ENCODE data around the gene AVL9.

The AVL9 gene

GRCh38 chr7:32579776-32580175 lies 84.5 kb downstream of the AVL9 start:
- TF ChIP-seq CTCF (IDR thresholded peaks at IDR 0.05; ENCODE audit: low read depth, low read length, missing control alignments) = no peak
- no peak for DNase-seq (ENCODE audit: extremely low read depth, low read depth)
- no peak overlapping the region for H3K4me3 ChIP-seq (replicated peaks; ENCODE audit: low read depth, low read length)

- H3K4me3 ChIP-seq (replicated peaks; ENCODE audit: low read depth, low read length) = no peak overlapping the region
- DNase-seq (ENCODE audit: extremely low read depth, low read depth) = no peak
- TF ChIP-seq CTCF (IDR thresholded peaks at IDR 0.05; ENCODE audit: low read depth, low read length, missing control alignments) = no peak
Measured at GRCh38 chr7:32580646-32581045, 85.4 kb downstream of the AVL9 start.

GRCh38 chr7:32582036-32582435 lies 86.7 kb downstream of the AVL9 start:
- no peak for DNase-seq (ENCODE audit: extremely low read depth, low read depth)
- TF ChIP-seq CTCF (IDR thresholded peaks at IDR 0.05; ENCODE audit: low read depth, low read length, missing control alignments) = no peak
- no peak overlapping the region for H3K4me3 ChIP-seq (replicated peaks; ENCODE audit: low read depth, low read length)

GRCh38 chr7:32583791-32584190 lies 88.5 kb downstream of the AVL9 start:
- no peak for TF ChIP-seq CTCF (IDR thresholded peaks at IDR 0.05; ENCODE audit: low read depth, low read length, missing control alignments)
- peak; percentile 96 for DNase-seq (ENCODE audit: extremely low read depth, low read depth)
- no peak overlapping the region for H3K4me3 ChIP-seq (replicated peaks; ENCODE audit: low read depth, low read length)

GRCh38 chr7:32586291-32587221 lies 91.3 kb downstream of the AVL9 start:
- no peak overlapping the region for H3K4me3 ChIP-seq (replicated peaks; ENCODE audit: low read depth, low read length)
- no peak for TF ChIP-seq CTCF (IDR thresholded peaks at IDR 0.05; ENCODE audit: low read depth, low read length, missing control alignments)
- peak; percentile 84 for DNase-seq (ENCODE audit: extremely low read depth, low read depth)

GRCh38 chr7:32587411-32587948 lies 92.2 kb downstream of the AVL9 start:
- H3K4me3 ChIP-seq (replicated peaks; ENCODE audit: low read depth, low read length) = no peak overlapping the region
- TF ChIP-seq CTCF (IDR thresholded peaks at IDR 0.05; ENCODE audit: low read depth, low read length, missing control alignments) = no peak
- peak; percentile 59 for DNase-seq (ENCODE audit: extremely low read depth, low read depth)
